Liver (tissue), 9 donors: ENCODE measurements around the gene KIRREL3. TPM values are rescaled to one million over a fixed set of nuclear protein-coding genes. Genes with fewer than 3 reads are reported as not detected.

Experiments used
- DNase-seq: peaks from one replicate; pipeline ENCODE4 v3.0.0-alpha.2; 2017; ENCODE audit warnings: low spot score
- H3K27ac ChIP-seq, 2 donors: one replicate each; pipeline ENCODE4 v1.7.0; 2013; ENCODE audit warnings: inconsistent platforms in 2 of 2, low read length in 2 of 2, control low read depth in 1 of 2, low read depth in 1 of 2, mild to moderate bottlenecking in 1 of 2
- H3K27me3 ChIP-seq, 4 donors: one replicate each; pipeline versions ENCODE4 v1.6.1 to v1.7.0; 2013; ENCODE audit warnings: low read length in 3 of 4, inconsistent platforms in 1 of 4, mild to moderate bottlenecking in 1 of 4, moderate library complexity in 1 of 4; ENCODE audit not compliant: control insufficient read depth in 4 of 4, insufficient read depth in 4 of 4
- H3K36me3 ChIP-seq, 4 donors: one replicate each; pipeline versions ENCODE4 v1.6.1 to v1.7.0; 2013; ENCODE audit warnings: low read length in 3 of 4, mild to moderate bottlenecking in 3 of 4, low read depth in 1 of 4, moderate library complexity in 1 of 4; ENCODE audit not compliant: control insufficient read depth in 4 of 4, insufficient read depth in 3 of 4
- H3K4me1 ChIP-seq, 4 donors: one replicate each; pipeline versions ENCODE4 v1.6.1 to v1.7.0; 2013; ENCODE audit warnings: low read length in 3 of 4, mild to moderate bottlenecking in 3 of 4, moderate library complexity in 1 of 4; ENCODE audit not compliant: control insufficient read depth in 4 of 4, insufficient read depth in 4 of 4
- H3K4me3 ChIP-seq, 3 donors: one replicate each; pipeline versions ENCODE4 v1.6.1 to v1.7.0; 2013; ENCODE audit warnings: low read length in 3 of 3, control low read depth in 1 of 3, low read depth in 1 of 3, mild to moderate bottlenecking in 1 of 3
- H3K9ac ChIP-seq, 2 donors: one replicate each; pipeline ENCODE4 v1.7.0; 2013; ENCODE audit warnings: low read length in 2 of 2, mild to moderate bottlenecking in 2 of 2, moderate library complexity in 2 of 2, control low read depth in 1 of 2, low read depth in 1 of 2
- H3K9me3 ChIP-seq, 4 donors: one replicate each; pipeline versions ENCODE4 v1.6.1 to v1.7.0; 2013; ENCODE audit warnings: low read length in 3 of 4; ENCODE audit not compliant: control insufficient read depth in 4 of 4
- ATF3 ChIP-seq: IDR thresholded peaks from 2 replicates; pipeline ENCODE4 v1.6.1; 2016; ENCODE audit warnings: antibody characterized with exemption
- CTCF ChIP-seq: fragments of 150-350 bp; IDR thresholded peaks from 2 replicates; pipeline ENCODE4 v1.5.1; 2017; ENCODE audit warnings: improper control_type of control experiment, low read depth, low read length; ENCODE audit not compliant: missing input control
- EGR1 ChIP-seq, 2 donors: IDR thresholded peaks; 2 replicates each; pipeline ENCODE4 v1.6.1; 2016 to 2018; ENCODE audit warnings: antibody characterized with exemption in 2 of 2, low read depth in 2 of 2
- FOXA1 ChIP-seq: IDR thresholded peaks from 2 replicates; pipeline ENCODE4 v1.6.1; 2016; ENCODE audit warnings: antibody characterized with exemption
- FOXA2 ChIP-seq: IDR thresholded peaks from 2 replicates; pipeline ENCODE4 v1.6.1; 2016; ENCODE audit warnings: antibody characterized with exemption
- GABPA ChIP-seq, 2 donors: IDR thresholded peaks in 1 of 2; conservative IDR thresholded peaks in 1 of 2; 2 replicates each; pipeline ENCODE4 v1.6.1; 2016; ENCODE audit warnings: antibody characterized with exemption in 2 of 2, mild to moderate bottlenecking in 1 of 2, moderate library complexity in 1 of 2
- HNF4A ChIP-seq, 2 donors: conservative IDR thresholded peaks; 2 replicates each; pipeline ENCODE4 v1.6.1; 2016; ENCODE audit warnings: antibody characterized with exemption in 2 of 2, mild to moderate bottlenecking in 2 of 2
- HNF4G ChIP-seq: IDR thresholded peaks from 2 replicates; pipeline ENCODE4 v1.6.1; 2016; ENCODE audit warnings: antibody characterized with exemption
- JUND ChIP-seq, 2 donors: IDR thresholded peaks; 2 replicates each; pipeline ENCODE4 v1.6.1; 2016; ENCODE audit warnings: antibody characterized with exemption in 2 of 2
- MAX ChIP-seq: IDR thresholded peaks from 2 replicates; pipeline ENCODE4 v1.6.1; 2016; ENCODE audit warnings: antibody characterized with exemption
- NR2F2 ChIP-seq: IDR thresholded peaks from 2 replicates; pipeline ENCODE4 v1.6.1; 2016; ENCODE audit warnings: antibody characterized with exemption
- RAD21 ChIP-seq, 2 donors: IDR thresholded peaks; 2 replicates each; pipeline ENCODE4 v1.6.1; 2016; ENCODE audit warnings: antibody characterized with exemption in 2 of 2, mild to moderate bottlenecking in 2 of 2
- REST ChIP-seq: IDR thresholded peaks from 2 replicates; pipeline ENCODE4 v1.6.1; 2016; ENCODE audit warnings: antibody characterized with exemption, mild to moderate bottlenecking
- RXRA ChIP-seq, 2 donors: IDR thresholded peaks; 2 replicates each; pipeline ENCODE4 v1.6.1; 2017 to 2018; ENCODE audit warnings: antibody characterized with exemption in 2 of 2, mild to moderate bottlenecking in 1 of 2
- SP1 ChIP-seq: IDR thresholded peaks from 2 replicates; pipeline ENCODE4 v1.6.1; 2018; ENCODE audit warnings: antibody characterized with exemption, mild to moderate bottlenecking
- TAF1 ChIP-seq: conservative IDR thresholded peaks from 2 replicates; pipeline ENCODE4 v1.6.1; 2016; ENCODE audit warnings: antibody characterized with exemption, mild to moderate bottlenecking
- YY1 ChIP-seq: IDR thresholded peaks from 2 replicates; pipeline ENCODE4 v1.6.1; 2016; ENCODE audit warnings: antibody characterized with exemption, mild to moderate bottlenecking
- ZBTB33 ChIP-seq: IDR thresholded peaks from 2 replicates; pipeline ENCODE4 v1.6.1; 2016; ENCODE audit warnings: antibody characterized with exemption
- WGBS: extraction: QIAGEN DNeasy Blood & Tissue Kit; methylation state at CpG from one replicate; pipeline ENCODE4 v1.1.7; 2013; 5-methylcytosine and 5-hydroxymethylcytosine counted together
- polyA plus RNA-seq, 2 donors: library from polyadenylated mRNA; stranded (reverse) in 1 of 2; unstranded in 1 of 2; fragments of 200-250 nt in 1 of 2; fragments of >200 nt in 1 of 2; fragmentation: Nextera tagmentation in 1 of 2; extraction: Ambion mirVana in 1 of 2; gene quantifications; one replicate each; pipeline versions ENCODE4 v1.2.1 to v1.2.3, GENCODE V29; 2013 to 2015
- total RNA-seq, 2 donors: library from RNA; depleted of rRNA; stranded (reverse); fragments of >200 nt; gene quantifications; one replicate each; pipeline ENCODE4 v1.2.3, GENCODE V29; 2014
- donor health status: healthy.
- donor health status: healthy.
- donor health status: healthy.
- donor health status: healthy.
- donor health status: healthy.

The KIRREL3 gene
- total and polyA plus RNA-seq, 4 donors, result 0.03 to 0.29 (median 0.08) TPM; not detected in 1

GRCh38 chr11:126602349-126602940, 398.1 kb downstream of the KIRREL3 start (continued):
- TF ChIP-seq CTCF, result no peak
- TF ChIP-seq TAF1, result no peak

- no peaks in the 10 kb centered on the region for H3K36me3 ChIP-seq
- H3K9ac ChIP-seq, result no peak overlapping the region
- no peaks in the 10 kb centered on the region for H3K27me3 ChIP-seq
- H3K9me3 ChIP-seq, result no peaks in the 10 kb centered on the region
- TF ChIP-seq EGR1 (IDR thresholded peaks at IDR 0.05; ENCODE audit: low read depth in 2 of 2), result no peak
- no peak for TF ChIP-seq FOXA1
- 67% methylated on average over 22 of the region's 22 CpGs for WGBS
- H3K27ac ChIP-seq, result no peak overlapping the region
- DNase-seq, result no peak
- H3K4me3 ChIP-seq, result no peak overlapping the region
- no peaks in the 10 kb centered on the region for H3K4me1 ChIP-seq
These were observed 398.9 kb downstream of the KIRREL3 start for GRCh38 chr11:126601550-126602215.

GRCh38 chr11:126601136-126601535, 399.4 kb downstream of the KIRREL3 start:
- Histone ChIP-seq H3K4me3 (no peak overlapping the region), H3K9me3 (no peaks in the 10 kb centered on the region), H3K9ac (no peak overlapping the region), H3K36me3 (no peaks in the 10 kb centered on the region), H3K27ac (no peak overlapping the region), H3K27me3 (no peaks in the 10 kb centered on the region), H3K4me1 (no peaks in the 10 kb centered on the region)
- no peak for DNase-seq
- no peak for TF ChIP-seq SP1
- TF ChIP-seq ATF3, result no peak
- TF ChIP-seq TAF1, result no peak
- no peak for TF ChIP-seq HNF4A (conservative IDR thresholded peaks at IDR 0.05)
- TF ChIP-seq HNF4G, result no peak
- TF ChIP-seq NR2F2, result no peak
- no peak for TF ChIP-seq EGR1 (IDR thresholded peaks at IDR 0.05; ENCODE audit: low read depth in 2 of 2)
- TF ChIP-seq GABPA (IDR thresholded peaks at IDR 0.05 in 1 of 2, conservative IDR thresholded peaks at IDR 0.05 in 1 of 2), result no peak
- TF ChIP-seq FOXA2, result no peak
- TF ChIP-seq CTCF, result no peak
- no peak for TF ChIP-seq REST
- TF ChIP-seq MAX, result no peak
- no peak for TF ChIP-seq RXRA (IDR thresholded peaks at IDR 0.05)
- no peak for TF ChIP-seq JUND (IDR thresholded peaks at IDR 0.05)
- no peak for TF ChIP-seq FOXA1
- no peak for TF ChIP-seq ZBTB33
- no peak for TF ChIP-seq YY1
- TF ChIP-seq RAD21 (IDR thresholded peaks at IDR 0.05), result no peak
- WGBS, result 63% methylated on average over 5 of the region's 5 CpGs
